Measurements from ENCODE around the gene PUSL1. TPM values are rescaled to one million over a fixed set of nuclear protein-coding genes. Genes with fewer than 3 reads are reported as not detected.

The PUSL1 gene
- total RNA-seq, 1 experiment from 2014 or later: 132 TPM

DNA sequence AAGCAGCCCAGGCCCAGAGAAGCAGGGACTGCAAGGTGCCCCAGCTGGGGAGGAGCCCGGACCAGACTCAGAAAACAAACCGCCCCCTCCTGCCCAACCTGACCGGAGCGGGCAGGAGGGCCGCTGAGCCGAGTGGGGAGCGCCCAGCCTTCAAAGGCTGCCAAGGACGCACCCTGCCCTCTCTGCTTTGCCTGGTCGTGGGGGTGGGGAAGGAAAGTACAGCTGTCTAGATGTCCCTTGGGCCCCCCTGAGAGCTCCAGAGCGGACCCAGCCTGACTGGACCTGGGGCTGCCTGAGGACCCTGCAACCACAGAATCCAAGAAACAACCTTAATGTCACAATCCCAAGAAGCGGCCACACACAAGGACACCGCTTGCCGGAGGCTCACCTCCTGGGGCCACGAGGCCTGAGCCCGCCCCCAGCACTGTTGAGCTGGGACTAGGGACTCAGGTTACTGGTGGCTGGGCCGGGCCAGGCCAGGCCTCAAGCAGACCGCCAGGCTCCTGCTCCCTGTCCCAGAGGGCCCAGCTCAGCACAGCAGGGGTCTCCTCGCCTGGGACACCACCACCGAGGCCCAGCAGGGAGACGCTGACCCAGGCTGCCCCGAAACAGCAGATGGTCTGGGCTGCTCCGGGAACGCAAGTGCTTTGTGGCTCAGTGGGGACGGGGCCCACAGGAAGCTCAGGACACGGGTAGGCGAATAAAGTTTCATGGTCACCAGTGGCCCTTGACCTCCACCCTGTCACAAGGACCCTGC, 39.4 kb downstream of the PUSL1 start:
- Histone ChIP-seq H3K27me3 (ENCODE audit: low read length) (no peaks in the 10 kb centered on the region), H3F3A (ENCODE audit: low read length, unreplicated experiment) (peaks cover 3% of the 10 kb centered on the region), H3K4me1 (ENCODE audit: insufficient read depth, low read length) (peaks cover 52% of the 10 kb centered on the region), H3K4me3 (ENCODE audit: low read length) (peak overlapping the region; percentile 91), H4K20me1 (ENCODE audit: low read length) (no peaks in the 10 kb centered on the region), H3K4me2 (ENCODE audit: low read length) (peak overlapping the region; percentile 98), H3K9me3 (ENCODE audit: low read length) (no peaks in the 10 kb centered on the region), H2AFZ (ENCODE audit: low read length) (0 out of 2 replicates have a peak overlapping the region, but pooled peaks have one; percentile 7), H3K27ac (ENCODE audit: low read length) (peak overlapping the region; percentile 97), H3K36me3 (ENCODE audit: low read depth, low read length) (peaks cover under 1% of the 10 kb centered on the region; the same call in 1 of the 2 replicates), H3K9me2 (replicated peaks; ENCODE audit: low read length) (no peaks in the 10 kb centered on the region), H3K9ac (ENCODE audit: low read length) (peak overlapping the region; percentile 93), H3K79me2 (ENCODE audit: low read length) (peaks cover 74% of the 10 kb centered on the region)
- DNase-seq (peak; percentile 79), ATAC-seq (peak; percentile 34)
- ChIA-PET POLR2A (ENCODE audit: unreplicated experiment) (interaction anchor here (1.4 kb wide), 1 partner anchor 27 kb away, joined by 4 read pairs; the partner anchor contains the start of gene AURKAIP1), CTCF (interaction anchor here (0.5 to 1.2 kb wide), 3 partner anchors 54 to 1063 kb away, joined by 3 to 4 read pairs (median 3); no protein-coding TSS in a partner anchor)
- TF ChIP-seq EZH2 (IDR thresholded peaks at IDR 0.05; ENCODE audit: low read length, unreplicated experiment) (no peak), EZH2phosphoT487 (IDR thresholded peaks at IDR 0.05; ENCODE audit: borderline replicate concordance, low read length) (no peak)
- TF ChIP-seq, protein P1, sequence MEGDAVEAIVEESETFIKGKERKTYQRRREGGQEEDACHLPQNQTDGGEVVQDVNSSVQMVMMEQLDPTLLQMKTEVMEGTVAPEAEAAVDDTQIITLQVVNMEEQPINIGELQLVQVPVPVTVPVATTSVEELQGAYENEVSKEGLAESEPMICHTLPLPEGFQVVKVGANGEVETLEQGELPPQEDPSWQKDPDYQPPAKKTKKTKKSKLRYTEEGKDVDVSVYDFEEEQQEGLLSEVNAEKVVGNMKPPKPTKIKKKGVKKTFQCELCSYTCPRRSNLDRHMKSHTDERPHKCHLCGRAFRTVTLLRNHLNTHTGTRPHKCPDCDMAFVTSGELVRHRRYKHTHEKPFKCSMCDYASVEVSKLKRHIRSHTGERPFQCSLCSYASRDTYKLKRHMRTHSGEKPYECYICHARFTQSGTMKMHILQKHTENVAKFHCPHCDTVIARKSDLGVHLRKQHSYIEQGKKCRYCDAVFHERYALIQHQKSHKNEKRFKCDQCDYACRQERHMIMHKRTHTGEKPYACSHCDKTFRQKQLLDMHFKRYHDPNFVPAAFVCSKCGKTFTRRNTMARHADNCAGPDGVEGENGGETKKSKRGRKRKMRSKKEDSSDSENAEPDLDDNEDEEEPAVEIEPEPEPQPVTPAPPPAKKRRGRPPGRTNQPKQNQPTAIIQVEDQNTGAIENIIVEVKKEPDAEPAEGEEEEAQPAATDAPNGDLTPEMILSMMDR (conservative IDR thresholded peaks at IDR 0.05; ENCODE audit: low read depth, low read length): no peak
- BruUV-seq (replicated peaks): TSS peak; percentile 62
- intact Hi-C loops (cut with micrococcal nuclease): loop anchor here (2.0 kb wide), 1 partner anchor 39 kb away; the partner anchor contains the start of gene PUSL1

DNA sequence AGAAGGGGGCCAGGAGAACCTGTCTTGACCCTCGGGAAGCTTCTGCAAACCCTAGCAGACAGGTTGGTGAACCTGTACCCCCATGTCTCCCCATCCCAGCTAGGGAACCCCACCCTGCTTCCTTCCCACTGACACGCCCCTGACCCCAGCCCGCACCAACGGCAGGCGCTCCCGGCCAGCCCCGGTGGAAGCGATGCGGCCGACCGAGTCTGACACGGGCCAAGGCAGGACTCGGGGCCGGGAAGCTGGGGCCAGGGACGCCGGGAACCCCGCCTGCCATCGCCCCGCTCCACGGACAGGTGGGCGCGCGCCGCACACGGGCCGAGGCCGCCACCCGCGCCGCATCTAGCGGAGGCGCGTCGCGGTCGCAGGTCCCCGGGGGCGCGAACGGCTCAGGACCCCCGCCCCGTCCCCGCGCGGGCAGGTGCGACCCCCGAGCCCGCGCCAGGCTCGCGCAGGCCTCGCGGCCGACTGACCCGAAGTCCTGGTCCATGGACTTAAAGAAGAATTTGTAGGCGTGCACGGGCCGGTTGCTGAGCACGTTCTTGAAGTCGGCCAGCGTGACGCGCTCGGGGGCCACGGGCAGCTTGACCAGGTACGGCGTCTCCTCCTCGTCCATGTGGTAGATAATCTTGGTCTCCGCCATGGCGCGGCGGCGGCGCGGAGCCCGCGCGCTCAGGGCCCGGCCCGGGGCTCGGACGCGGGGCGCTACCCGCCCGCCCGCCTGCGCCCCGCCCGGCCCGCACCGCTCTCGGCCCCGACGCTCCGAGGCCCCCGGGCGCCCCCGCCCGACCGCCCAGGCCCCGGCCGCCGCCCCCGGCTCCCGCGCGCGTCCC, 40.2 kb downstream of the PUSL1 start:
- H3K9ac ChIP-seq (ENCODE audit: low read length): peak overlapping the region; percentile 93
- peak overlapping the region; percentile 91 for H3K4me3 ChIP-seq (ENCODE audit: low read length)
- H2AFZ ChIP-seq (ENCODE audit: low read length): no peak overlapping the region
- H3F3A ChIP-seq (ENCODE audit: low read length, unreplicated experiment): peaks cover 3% of the 10 kb centered on the region
- no peaks in the 10 kb centered on the region for H3K9me2 ChIP-seq (replicated peaks; ENCODE audit: low read length)
- no peak for ATAC-seq
- no peaks in the 10 kb centered on the region for H3K9me3 ChIP-seq (ENCODE audit: low read length)
- intact Hi-C loops (cut with micrococcal nuclease): loop anchor here (2.0 kb wide), 1 partner anchor 40 kb away; the partner anchor contains the start of gene PUSL1
- no peaks in the 10 kb centered on the region for H4K20me1 ChIP-seq (ENCODE audit: low read length)
- TF ChIP-seq EZH2phosphoT487 (IDR thresholded peaks at IDR 0.05; ENCODE audit: borderline replicate concordance, low read length) (no peak), EZH2 (IDR thresholded peaks at IDR 0.05; ENCODE audit: low read length, unreplicated experiment) (no peak)
- TF ChIP-seq, protein P1 (conservative IDR thresholded peaks at IDR 0.05; ENCODE audit: low read depth, low read length): no peak
- BruUV-seq (replicated peaks): no TSS peak
- DNase-seq: no peak
- peak overlapping the region; percentile 97 for H3K27ac ChIP-seq (ENCODE audit: low read length)
- H3K4me1 ChIP-seq (ENCODE audit: insufficient read depth, low read length): peaks cover 54% of the 10 kb centered on the region
- H3K27me3 ChIP-seq (ENCODE audit: low read length): no peaks in the 10 kb centered on the region
- H3K36me3 ChIP-seq (ENCODE audit: low read depth, low read length): no peaks in the 10 kb centered on the region
- ChIA-PET CTCF (interaction anchor here (0.5 to 1.2 kb wide), 3 partner anchors 53 to 1062 kb away, joined by 3 to 4 read pairs (median 3); no protein-coding TSS in a partner anchor), POLR2A (ENCODE audit: unreplicated experiment) (interaction anchor here (1.4 kb wide), 1 partner anchor 26 kb away, joined by 4 read pairs; the partner anchor contains the start of gene AURKAIP1)
- H3K79me2 ChIP-seq (ENCODE audit: low read length): peaks cover 67% of the 10 kb centered on the region
- H3K4me2 ChIP-seq (ENCODE audit: low read length): peak overlapping the region; percentile 98

Data from PC-3 (cell line).